HG02943 (cell line): Measurements from ENCODE around the gene SS18L1.

Experiments used
- ATAC-seq: cut with Tn5 transposase; IDR thresholded peaks from one replicate; pipeline ENCODE4 v1.9.1; 2021; ENCODE audit warnings: mild to moderate bottlenecking, low read depth, moderate library complexity; ENCODE audit not compliant: unreplicated experiment

SS18L1 gene

GRCh38 chr20:62119591-62120364, 23.8 kb upstream of the SS18L1 start:
- ATAC-seq = no peak

- ATAC-seq = no peak
Observed at GRCh38 chr20:62120365-62120762, 23.2 kb upstream of the SS18L1 start.

- ATAC-seq = peak; percentile 9
Observed at GRCh38 chr20:62120990-62121775, 22.4 kb upstream of the SS18L1 start.

- peak; percentile 72 for ATAC-seq
Observed at GRCh38 chr20:62121776-62122653, 21.6 kb upstream of the SS18L1 start, which contains the start of gene LSM14B. Gene LSM14B (plus strand): TSS chr20:62122475. CDS start chr20:62122667, 192 bp downstream.

GRCh38 chr20:62122654-62123449, 20.7 kb upstream of the SS18L1 start:
- peak; percentile 8 for ATAC-seq

- ATAC-seq = no peak
Observed at GRCh38 chr20:62123450-62124118, 20.0 kb upstream of the SS18L1 start.

GRCh38 chr20:62126141-62126540, 17.4 kb upstream of the SS18L1 start:
- no peak for ATAC-seq

- no peak for ATAC-seq
Observed at GRCh38 chr20:62127799-62128198, 15.8 kb upstream of the SS18L1 start.

- ATAC-seq = no peak
Observed at GRCh38 chr20:62128502-62128901, 15.1 kb upstream of the SS18L1 start.

- ATAC-seq = no peak
Observed at GRCh38 chr20:62129731-62130531, 13.6 kb upstream of the SS18L1 start.

- ATAC-seq = no peak
Observed at GRCh38 chr20:62131560-62132320, 11.8 kb upstream of the SS18L1 start.

GRCh38 chr20:62132421-62132820, 11.1 kb upstream of the SS18L1 start:
- ATAC-seq = no peak

- no peak for ATAC-seq
Observed at GRCh38 chr20:62133051-62133845, 10.3 kb upstream of the SS18L1 start.

- ATAC-seq = no peak
Observed at GRCh38 chr20:62133864-62134263, 9.7 kb upstream of the SS18L1 start.

- no peak for ATAC-seq
Observed at GRCh38 chr20:62134735-62135231, 8.8 kb upstream of the SS18L1 start.

- no peak for ATAC-seq
Observed at GRCh38 chr20:62135573-62136266, 7.8 kb upstream of the SS18L1 start.
